K562 (cell line): ENCODE results near the gene DAPK3. TPM values are rescaled to one million over a fixed set of nuclear protein-coding genes. Genes with fewer than 3 reads are reported as not detected.
A peak's percentile ranks its signal among the peaks of the same experiment; 100 is the strongest.

Experiments used
- CCAR2 ChIP-seq: fragments of 200-400 bp; formaldehyde crosslinking; IDR thresholded peaks from 2 replicates; pipeline ENCODE4 v1.6.1; 2017; ENCODE audit warnings: mild to moderate bottlenecking, low read depth, low read length
- ELF1 ChIP-seq: fragments of 200-800 bp; sonication (Bioruptor generic); IDR thresholded peaks from 2 replicates; pipeline ENCODE4 v1.6.1; 2016; ENCODE audit warnings: missing genetic modification characterization, missing compliant biosample characterization
- ETS2 ChIP-seq: IDR thresholded peaks from 2 replicates; pipeline ENCODE4 v1.6.1; 2016; ENCODE audit warnings: borderline replicate concordance, missing genetic modification characterization, mild to moderate bottlenecking, moderate library complexity, missing compliant biosample characterization; ENCODE audit not compliant: poor library complexity, severe bottlenecking
- HOMEZ ChIP-seq: fragments of 250-450 bp; sonication (Bioruptor Pico); IDR thresholded peaks from 2 replicates; pipeline ENCODE4 v1.4.0; 2020; ENCODE audit warnings: mild to moderate bottlenecking, moderate library complexity
- JUNB ChIP-seq: fragments of 450-650 bp; formaldehyde crosslinking; conservative IDR thresholded peaks from 2 replicates; pipeline ENCODE4 v1.4.0; 2020; ENCODE audit warnings: mild to moderate bottlenecking
- NR3C1 ChIP-seq: sonication (generic); formaldehyde crosslinking; IDR thresholded peaks from 2 replicates; pipeline ENCODE4 v1.8.1; 2022; ENCODE audit warnings: missing genetic modification reagents
- YY1 ChIP-seq, 3 experiments: IDR thresholded peaks; 2 replicates each; pipeline ENCODE4 v1.6.1; 2011; ENCODE audit warnings: low read length in 2 of 3, mild to moderate bottlenecking in 2 of 3, moderate library complexity in 2 of 3, borderline replicate concordance in 1 of 3, control low read depth in 1 of 3, low read depth in 1 of 3; ENCODE audit not compliant: insufficient read depth in 3 of 3, insufficient replicate concordance in 2 of 3, control insufficient read depth in 1 of 3, insufficient read length in 1 of 3; ENCODE audit errors: extremely low read depth in 1 of 3
- ZBTB12 ChIP-seq: fragments of 250-450 bp; sonication (Bioruptor Pico); IDR thresholded peaks from 2 replicates; pipeline ENCODE4 v1.4.0; 2020
- ZNF121 ChIP-seq: sonication (generic); formaldehyde crosslinking; conservative IDR thresholded peaks from 2 replicates; pipeline ENCODE4 v1.8.0; 2022; ENCODE audit warnings: missing genetic modification reagents
- polyA plus RNA-seq, 8 experiments: library from polyadenylated mRNA; depleted of rRNA in 4 of 8; stranded (reverse) in 5 of 8; unstranded in 3 of 8; fragments of >200 nt; fragmentation: Nextera tagmentation in 2 of 8; fragmentation: Illumina TruSeq in 1 of 8; extraction: Ambion mirVana in 2 of 8; extraction: Trizol in 1 of 8; gene quantifications; 2 replicates each; pipeline versions ENCODE4 v1.2.1 to v1.2.3, GENCODE V29; 2011 to 2014; ENCODE audit warnings: inconsistent platforms in 1 of 8, missing spikeins in 1 of 8
- total RNA-seq, 7 experiments: library from RNA; depleted of rRNA in 6 of 7; stranded (reverse); fragments of >200 nt in 6 of 7; fragmentation: Illumina TruSeq in 2 of 7; extraction: Trizol in 2 of 7; gene quantifications; 2 replicates each; pipeline versions ENCODE4 v1.2.1 to v1.2.3, GENCODE V29; 2011 to 2021; ENCODE audit warnings: low replicate concordance in 1 of 7
- TF ChIP-seq, protein P1 (sequence below): fragments of 450-650 bp; formaldehyde crosslinking; IDR thresholded peaks from 2 replicates; pipeline ENCODE4 v1.4.0; 2022; ENCODE audit warnings: missing genetic modification characterization
- TF ChIP-seq, protein P2 (sequence below): fragments of 250-450 bp; sonication (Bioruptor Pico); IDR thresholded peaks from 2 replicates; pipeline ENCODE4 v1.8.0; 2021; ENCODE audit warnings: moderate library complexity, mild to moderate bottlenecking, inconsistent platforms

Gene DAPK3
- total and polyA plus RNA-seq, 9 of the 15 experiments (the other 6 are each of a cell fraction or from before 2014, with no cell fraction given) = 0.14 to 63.4 (median 25.0) TPM

- TF ChIP-seq HOMEZ = no peak
- TF ChIP-seq ZBTB12 (CRISPR knock-in tag) = no peak
- no peak for TF ChIP-seq ELF1 (tag)
- TF ChIP-seq ZNF121 (CRISPR knock-in tag) = peak; percentile 86
- TF ChIP-seq NR3C1 (CRISPR knock-in tag) = no peak
- TF ChIP-seq, protein P1, sequence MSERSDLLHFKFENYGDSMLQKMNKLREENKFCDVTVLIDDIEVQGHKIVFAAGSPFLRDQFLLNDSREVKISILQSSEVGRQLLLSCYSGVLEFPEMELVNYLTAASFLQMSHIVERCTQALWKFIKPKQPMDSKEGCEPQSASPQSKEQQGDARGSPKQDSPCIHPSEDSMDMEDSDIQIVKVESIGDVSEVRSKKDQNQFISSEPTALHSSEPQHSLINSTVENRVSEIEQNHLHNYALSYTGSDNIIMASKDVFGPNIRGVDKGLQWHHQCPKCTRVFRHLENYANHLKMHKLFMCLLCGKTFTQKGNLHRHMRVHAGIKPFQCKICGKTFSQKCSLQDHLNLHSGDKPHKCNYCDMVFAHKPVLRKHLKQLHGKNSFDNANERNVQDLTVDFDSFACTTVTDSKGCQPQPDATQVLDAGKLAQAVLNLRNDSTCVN (CRISPR knock-in tag) = no peak
- TF ChIP-seq YY1 (IDR thresholded peaks at IDR 0.05; ENCODE audit: borderline replicate concordance in 1 of 3, control insufficient read depth in 1 of 3, extremely low read depth in 1 of 3, insufficient read depth in 3 of 3, insufficient read length in 1 of 3, insufficient replicate concordance in 2 of 3, low read depth in 1 of 3, low read length in 2 of 3) = peak in 1 of 3 experiments; percentile 41
- TF ChIP-seq JUNB (CRISPR knock-in tag) = no peak
- TF ChIP-seq ETS2 (tag) = no peak
- TF ChIP-seq CCAR2 = no peak
- TF ChIP-seq, protein P2, sequence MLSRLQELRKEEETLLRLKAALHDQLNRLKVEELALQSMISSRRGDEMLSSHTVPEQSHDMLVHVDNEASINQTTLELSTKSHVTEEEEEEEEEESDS (CRISPR knock-in tag) = no peak
Observed at GRCh38 chr19:3969435-3970312, 1.2 kb downstream of the DAPK3 start (continued).
